ELF-1 (cell line): ENCODE results near the gene USH1C.
A peak's percentile ranks its signal among the peaks of the same experiment; 100 is the strongest.

Experiments used
- DNase-seq: peaks from one replicate; pipeline ENCODE4 v3.0.0-alpha.2; 2016; ENCODE audit warnings: low read depth, low spot score

The USH1C gene

GRCh38 chr11:17504330-17505107, 39.7 kb downstream of the USH1C start:
- peak; percentile 74 for DNase-seq

- DNase-seq, result no peak
Observed at GRCh38 chr11:17502630-17503029, 41.6 kb downstream of the USH1C start.

GRCh38 chr11:17500673-17501072, 43.5 kb downstream of the USH1C start:
- no peak for DNase-seq

- peak; percentile 37 for DNase-seq
Observed at GRCh38 chr11:17498475-17498874, 45.7 kb downstream of the USH1C start.

GRCh38 chr11:17498058-17498457, 46.2 kb downstream of the USH1C start:
- peak; percentile 18 for DNase-seq

DNA sequence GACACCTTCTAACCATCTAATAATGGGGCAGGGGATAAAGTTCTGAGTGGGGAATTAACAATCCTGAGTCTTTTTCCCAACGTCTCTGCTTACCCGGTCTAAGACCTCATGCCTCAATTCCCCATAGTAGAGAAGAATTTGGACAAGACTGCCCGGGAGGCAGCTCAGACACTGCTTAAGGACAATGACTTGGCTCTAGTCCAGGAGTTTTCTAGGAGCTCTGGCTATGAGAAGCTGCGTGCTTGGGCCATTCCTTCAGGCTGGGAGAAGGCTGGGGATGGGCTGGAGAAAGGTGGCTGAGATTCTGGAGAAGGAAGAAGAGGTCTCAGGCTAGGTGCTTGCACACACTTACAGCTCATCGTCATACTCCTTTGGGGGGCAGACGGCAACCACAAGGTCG, 47.8 kb downstream of the USH1C start:
- DNase-seq, result no peak

DNA sequence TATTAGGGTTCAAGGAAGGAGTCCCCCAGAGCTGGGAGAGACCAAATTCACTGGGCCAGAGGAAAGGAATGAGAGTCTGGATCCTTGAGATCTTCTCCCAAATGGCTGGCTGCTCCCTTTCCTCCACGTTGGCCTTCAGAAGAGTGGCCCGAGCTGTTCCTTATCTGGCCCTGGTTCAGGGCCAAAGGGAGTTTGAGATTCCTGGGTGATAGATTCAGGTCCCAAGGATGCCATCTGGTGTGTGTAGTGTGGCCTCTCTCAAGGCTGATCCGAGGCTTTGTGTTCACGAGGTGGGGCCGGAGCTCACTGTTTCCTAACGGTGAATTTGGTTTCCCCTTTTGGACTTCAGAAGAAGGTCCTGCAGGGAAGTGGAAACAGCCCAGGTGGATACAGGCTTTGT, 50.2 kb downstream of the USH1C start:
- no peak for DNase-seq

DNA sequence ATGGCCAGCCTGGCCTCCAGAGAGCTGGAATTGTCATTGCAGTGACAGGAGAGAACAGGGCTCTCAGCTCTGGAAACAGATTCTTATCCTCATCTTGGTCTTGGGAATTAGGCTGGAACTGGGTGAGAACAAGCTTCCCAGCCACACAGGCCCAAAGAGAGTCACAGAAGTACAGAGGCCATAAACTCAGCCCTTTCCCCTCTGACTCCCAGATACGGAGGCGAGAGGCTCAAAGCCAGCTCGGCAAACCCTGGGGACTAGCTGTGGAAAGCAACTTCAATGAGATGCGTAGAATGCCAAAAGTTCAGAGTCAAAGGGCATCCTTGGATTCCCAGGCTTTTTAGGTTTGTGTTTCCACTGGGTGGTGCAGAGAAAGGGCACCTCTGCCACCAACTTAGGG, 53.3 kb downstream of the USH1C start:
- no peak for DNase-seq

DNA sequence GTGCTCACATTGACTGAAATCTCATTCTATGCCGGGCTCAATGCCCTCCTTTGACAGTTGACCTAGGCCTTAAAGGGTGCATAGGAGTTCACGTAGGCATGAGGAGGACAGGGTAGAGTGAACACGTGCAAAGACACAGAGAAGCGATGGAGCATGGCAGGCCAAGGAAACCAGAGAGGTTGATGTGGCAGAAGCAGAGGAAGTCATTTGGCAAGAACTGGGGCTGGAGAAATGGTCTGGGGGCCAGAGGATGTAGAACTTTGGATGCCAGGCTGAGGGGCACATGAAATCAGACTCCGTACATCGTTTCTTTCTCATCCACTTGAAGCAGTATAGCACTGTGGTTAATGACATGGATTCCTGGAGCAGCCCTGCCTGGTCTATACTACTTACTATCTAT, 54.0 kb downstream of the USH1C start:
- no peak for DNase-seq

DNA sequence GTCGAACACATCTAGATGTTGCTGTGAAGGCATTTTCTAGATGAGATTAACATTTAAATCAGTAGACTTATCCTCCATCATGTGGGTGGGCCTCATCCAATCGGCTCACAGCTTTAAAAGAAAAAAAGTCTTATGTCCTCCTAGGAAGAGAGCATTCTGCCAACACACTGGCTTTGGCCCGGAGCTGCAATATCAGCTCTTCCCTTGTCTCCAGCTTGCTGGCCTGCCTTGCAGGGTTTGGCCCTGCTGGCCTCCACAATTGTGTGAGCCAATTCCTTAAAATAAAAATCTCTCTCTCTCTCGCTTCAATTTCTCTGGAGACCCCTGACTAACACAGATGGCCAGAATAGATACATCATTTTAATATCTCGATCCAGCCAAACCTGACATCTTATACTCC, 54.5 kb downstream of the USH1C start:
- no peak for DNase-seq

DNA sequence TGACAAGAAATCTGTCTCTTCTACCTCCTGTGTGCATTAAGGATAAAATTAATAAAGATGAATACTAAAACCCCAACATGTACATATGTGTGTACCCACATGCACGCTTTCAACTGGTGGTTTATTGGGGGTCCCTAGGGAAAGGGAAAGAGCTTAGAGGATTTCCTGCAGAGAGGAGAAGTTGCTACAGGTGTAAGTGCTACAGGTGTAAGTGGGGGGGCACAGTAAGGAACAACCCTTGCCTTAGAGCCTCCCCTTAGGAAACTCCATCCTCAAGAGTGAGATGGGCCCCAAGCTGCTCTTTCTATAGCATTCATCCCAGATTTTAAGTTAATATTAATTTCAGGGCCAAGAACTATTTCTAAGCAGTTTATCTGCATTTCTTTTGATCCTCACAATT, 55.7 kb downstream of the USH1C start:
- no peak for DNase-seq

- DNase-seq, result no peak
Observed at GRCh38 chr11:17486646-17487045, 57.6 kb downstream of the USH1C start.

- no peak for DNase-seq
Observed at GRCh38 chr11:17483505-17483904, 60.7 kb downstream of the USH1C start.

DNA sequence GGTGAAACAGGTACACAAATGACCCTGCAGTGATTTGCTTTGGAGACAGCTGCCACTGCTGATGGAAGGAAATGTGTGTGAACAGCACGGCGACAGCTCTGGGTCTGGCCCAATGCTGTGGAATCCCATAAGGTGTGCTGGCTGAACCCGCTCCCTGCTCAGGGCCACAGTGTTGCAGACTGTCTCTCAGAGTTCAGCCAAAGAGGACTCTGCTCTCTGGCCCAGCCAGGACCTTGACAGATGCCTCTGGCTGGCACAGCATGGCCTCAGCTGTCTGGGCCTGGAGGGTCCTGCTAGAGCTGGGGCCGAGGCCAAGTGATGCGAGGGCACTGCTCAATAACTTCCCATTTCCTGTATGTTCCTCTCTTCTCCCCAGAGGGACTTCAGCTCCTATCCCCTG, 62.3 kb downstream of the USH1C start:
- no peak for DNase-seq

DNA sequence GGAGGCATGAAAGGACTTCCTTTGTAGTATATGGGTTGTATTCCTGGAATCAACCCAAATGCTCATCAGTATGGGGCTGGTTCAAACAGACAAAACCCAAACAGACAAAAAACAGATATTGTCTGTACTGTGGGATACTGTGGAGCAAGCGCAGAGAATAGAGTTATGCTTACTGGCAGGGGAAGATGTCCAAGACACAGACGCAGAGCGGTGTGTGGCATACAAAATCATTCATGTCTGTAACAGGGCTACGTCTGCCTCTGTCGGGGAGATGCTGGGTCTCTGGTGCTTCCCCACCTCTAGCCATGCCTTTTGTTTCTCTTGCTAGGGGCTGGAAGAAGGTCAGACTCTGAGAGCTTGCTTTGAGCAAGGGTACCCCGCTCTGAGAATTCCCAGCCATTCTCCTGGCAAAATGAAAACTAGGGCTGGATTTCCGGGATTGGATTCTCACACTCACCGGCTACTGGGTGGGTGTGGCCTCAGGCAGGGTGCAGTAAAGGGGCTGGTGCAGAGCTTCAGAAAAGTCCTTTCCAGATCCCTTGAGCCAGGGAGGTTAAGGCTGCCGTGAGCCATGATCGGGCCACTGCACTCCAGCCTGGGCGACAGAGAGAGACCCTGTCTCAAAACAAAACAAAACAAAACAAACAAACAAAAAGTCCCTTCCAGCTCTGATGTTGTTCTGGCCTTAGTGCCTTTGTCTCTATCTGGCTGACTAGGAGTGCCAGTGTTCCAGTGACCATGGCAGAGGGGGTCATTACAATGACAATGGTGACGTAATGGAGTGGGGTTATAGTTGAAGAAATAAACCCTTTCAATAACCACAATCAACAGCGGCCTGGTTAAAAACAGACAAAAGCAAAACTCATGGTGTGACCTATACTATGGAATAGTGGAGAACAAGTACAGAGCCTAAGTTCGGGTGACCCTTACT, 64.7 kb downstream of the USH1C start:
- peak; percentile 80 for DNase-seq

DNA sequence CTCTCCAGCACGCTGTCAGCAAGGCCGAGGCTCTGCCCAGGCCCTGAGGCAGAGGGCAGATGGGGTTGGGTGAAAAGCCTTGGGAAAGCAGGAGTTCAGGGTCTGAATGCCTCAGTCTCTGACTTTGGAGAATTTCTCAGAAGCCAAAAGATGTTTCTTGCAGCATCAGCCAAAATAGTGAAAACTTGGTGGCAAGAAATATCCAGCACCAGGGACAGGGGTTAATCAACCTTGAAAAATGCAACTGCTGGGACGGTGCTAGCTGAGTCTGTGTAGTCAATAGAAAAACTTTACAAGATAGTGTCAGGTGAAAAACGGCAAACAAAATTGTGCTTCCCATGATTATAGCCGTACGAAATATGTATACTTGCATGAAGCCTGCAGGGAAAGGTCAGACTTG, 66.1 kb downstream of the USH1C start:
- peak; percentile 36 for DNase-seq

GRCh38 chr11:17477361-17477760, 66.9 kb downstream of the USH1C start:
- no peak for DNase-seq

- DNase-seq, result no peak
Observed at GRCh38 chr11:17477084-17477333, 67.2 kb downstream of the USH1C start.

GRCh38 chr11:17476317-17477083, 67.7 kb downstream of the USH1C start, which contains the start of gene ABCC8:
ABCC8 (minus strand) TSS chr11:17476845; CDS start chr11:17476776, 69 bp downstream.
- DNase-seq, result peak; percentile 36

DNA sequence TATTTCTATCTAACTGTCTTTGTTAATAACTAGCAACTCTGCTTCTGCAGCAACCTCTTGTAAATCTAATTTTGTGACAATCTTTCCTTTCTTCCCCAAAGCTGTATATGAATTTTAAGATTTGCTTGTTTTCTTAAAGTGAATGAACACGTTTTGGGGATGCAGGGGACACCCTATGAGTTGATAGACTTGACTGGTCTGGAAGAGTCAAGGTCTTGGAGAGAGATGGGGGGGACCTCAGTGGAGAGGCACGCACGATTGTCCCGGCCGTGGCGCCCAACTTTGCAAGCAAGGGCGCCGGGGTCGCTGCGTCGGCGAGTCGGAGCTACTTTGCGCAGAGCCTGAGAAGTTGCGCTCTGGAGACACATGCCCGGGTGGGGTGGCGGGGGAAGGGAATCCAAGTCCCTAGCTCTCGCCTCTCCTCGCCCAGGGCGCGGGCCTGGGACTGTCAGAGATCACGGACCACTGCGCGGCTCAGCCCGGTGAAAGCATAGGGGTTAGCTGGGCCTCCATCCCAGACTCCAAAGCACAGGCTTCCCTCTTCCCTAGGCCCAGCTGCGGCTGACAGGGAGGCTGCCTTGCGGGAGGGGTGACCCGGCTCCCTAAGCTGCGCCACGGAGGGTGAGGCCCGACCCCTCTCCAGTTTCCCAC, 68.4 kb downstream of the USH1C start:
- DNase-seq, result peak; percentile 13

DNA sequence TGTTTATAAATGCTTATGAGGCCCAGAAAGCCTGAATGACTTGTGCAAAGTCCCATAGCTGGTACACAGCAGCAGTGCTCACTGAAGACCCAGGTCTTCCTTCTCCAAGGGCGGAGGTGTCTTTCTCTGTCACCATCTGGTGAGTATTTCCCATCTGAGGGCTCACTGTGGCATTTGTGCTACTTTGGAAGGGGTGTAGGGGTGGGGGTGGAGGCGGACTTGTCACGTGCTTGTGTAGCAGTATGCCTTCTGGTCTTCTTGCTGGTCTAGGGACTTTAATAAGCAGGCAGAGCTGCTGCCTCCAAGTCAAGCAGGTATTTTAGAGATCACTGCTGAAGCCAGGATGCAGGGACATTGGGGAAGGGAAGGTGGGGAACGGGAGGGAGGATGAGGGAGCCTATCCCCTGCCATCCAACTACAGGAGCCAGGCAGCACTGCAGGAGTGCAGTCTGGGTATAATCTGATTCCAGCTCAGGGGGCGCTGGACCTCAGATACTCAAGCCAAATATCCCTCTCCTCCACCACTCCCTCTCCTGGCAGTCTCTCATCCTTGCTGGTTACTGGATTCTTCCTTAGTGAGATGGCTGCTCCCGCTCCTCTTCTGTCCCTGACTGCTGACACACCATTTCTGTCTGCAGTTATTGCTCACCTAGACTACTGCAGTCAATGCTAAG, 71.0 kb downstream of the USH1C start:
- DNase-seq, result peak; percentile 81
